Neutrophil (primary cell): ENCODE data around the gene LPIN1.
"Not testable (repeated sequence)": the region's sequence is repeated elsewhere in the genome, so short reads cannot be mapped to it uniquely, and the experiment has no call there.

ENCODE experiments used
- H3K27ac ChIP-seq: fragments of 200-600 bp; sonication (generic); 2 replicates; pipeline ENCODE4 v1.5.1; 2016; ENCODE audit warnings: mild to moderate bottlenecking, moderate library complexity
- H3K27me3 ChIP-seq: fragments of 200-600 bp; sonication (generic); 2 replicates; pipeline ENCODE4 v1.6.0; 2016; ENCODE audit warnings: mild to moderate bottlenecking
- H3K36me3 ChIP-seq: fragments of 200-600 bp; sonication (generic); 2 replicates; pipeline ENCODE4 v1.5.1; 2017
- H3K4me1 ChIP-seq, 2 experiments: fragments of 200-600 bp in 1 of 2; sonication (generic) in 1 of 2; 1 replicate in 1 of 2; 2 replicates in 1 of 2; pipeline versions ENCODE4 v1.5.1 to v1.6.1; 2013 to 2016; ENCODE audit warnings: low read depth in 1 of 2, low read length in 1 of 2, mild to moderate bottlenecking in 1 of 2, moderate library complexity in 1 of 2; ENCODE audit not compliant: control insufficient read depth in 1 of 2, insufficient read depth in 1 of 2
- H3K4me3 ChIP-seq, 2 experiments: fragments of 200-600 bp in 1 of 2; sonication (generic) in 1 of 2; 1 replicate in 1 of 2; 2 replicates in 1 of 2; pipeline ENCODE4 v1.5.1; 2013 to 2016; ENCODE audit warnings: low read depth in 1 of 2, low read length in 1 of 2, mild to moderate bottlenecking in 1 of 2, moderate library complexity in 1 of 2
- H3K9me3 ChIP-seq: fragments of 200-600 bp; sonication (generic); 2 replicates; pipeline ENCODE4 v1.5.1; 2016
- CTCF ChIP-seq: fragments of 200-600 bp; sonication (generic); IDR thresholded peaks from 2 replicates; pipeline ENCODE4 v1.5.1; 2016; ENCODE audit warnings: antibody characterized with exemption

Gene LPIN1

GRCh38 chr2:11753886-11754699 lies 7.7 kb downstream of the LPIN1 start:
- no peak overlapping the region for H3K4me3 ChIP-seq

GRCh38 chr2:11754700-11755015 lies 8.2 kb downstream of the LPIN1 start:
- no peaks in the 10 kb centered on the region for H3K9me3 ChIP-seq
- H3K4me3 ChIP-seq = no peak overlapping the region
- no peak overlapping the region for H3K27ac ChIP-seq
- peaks cover 23% of the 10 kb centered on the region for H3K27me3 ChIP-seq
- H3K36me3 ChIP-seq = no peaks in the 10 kb centered on the region
- peaks cover 13 to 16% of the 10 kb centered on the region in 2 experiments for H3K4me1 ChIP-seq
- TF ChIP-seq CTCF = no peak

More at GRCh38 chr2:11753886-11754699, 7.7 kb downstream of the LPIN1 start:
- Histone ChIP-seq H3K9me3 (no peaks in the 10 kb centered on the region), H3K27ac (no peak overlapping the region), H3K4me1 (peaks cover 13 to 19% of the 10 kb centered on the region in 2 experiments), H3K27me3 (peaks cover 28% of the 10 kb centered on the region), H3K36me3 (no peaks in the 10 kb centered on the region)
- no peak for TF ChIP-seq CTCF

GRCh38 chr2:11757101-11757500 lies 10.7 kb downstream of the LPIN1 start:
- Histone ChIP-seq H3K9me3 (no peaks in the 10 kb centered on the region), H3K27me3 (peaks cover 7% of the 10 kb centered on the region), H3K4me3 (no peak overlapping the region), H3K27ac (no peak overlapping the region), H3K36me3 (no peaks in the 10 kb centered on the region), H3K4me1 (peaks cover 13 to 16% of the 10 kb centered on the region in 2 experiments)
- no peak for TF ChIP-seq CTCF

GRCh38 chr2:11758187-11758586 lies 11.8 kb downstream of the LPIN1 start:
- TF ChIP-seq CTCF = no peak
- peaks cover 11 to 12% of the 10 kb centered on the region in 2 experiments for H3K4me1 ChIP-seq
- H3K4me3 ChIP-seq = no peak overlapping the region
- no peaks in the 10 kb centered on the region for H3K9me3 ChIP-seq
- peaks cover 7% of the 10 kb centered on the region for H3K27me3 ChIP-seq
- H3K36me3 ChIP-seq = no peaks in the 10 kb centered on the region
- no peak overlapping the region for H3K27ac ChIP-seq

- Histone ChIP-seq H3K9me3 (no peaks in the 10 kb centered on the region), H3K36me3 (no peaks in the 10 kb centered on the region), H3K27ac (no peak overlapping the region), H3K4me1 (peaks cover 6 to 7% of the 10 kb centered on the region in 2 experiments), H3K27me3 (peaks cover 7% of the 10 kb centered on the region), H3K4me3 (no peak overlapping the region)
- no peak for TF ChIP-seq CTCF
Measured at GRCh38 chr2:11758647-11759046, 12.2 kb downstream of the LPIN1 start.

- not testable (repeated sequence) for H3K27me3 ChIP-seq, H3K36me3 ChIP-seq, H3K4me3 ChIP-seq, H3K9me3 ChIP-seq, H3K4me1 ChIP-seq, H3K27ac ChIP-seq
Measured at GRCh38 chr2:11759182-11759975, 12.9 kb downstream of the LPIN1 start.
